BJ (cell line): ENCODE data around the gene RBMS1. TPM values are rescaled to one million over a fixed set of nuclear protein-coding genes. Genes with fewer than 3 reads are reported as not detected.

Experiments used
- CTCF ChIA-PET: fragments of 350-600 bp; formaldehyde crosslinking; extraction: SDS; loops from one replicate; lab custom pipeline; 2021; ENCODE audit warnings: antibody characterized with exemption, inconsistent platforms; lab: Yijun Ruan, JAX
- POLR2A ChIA-PET: fragments of 300-600 bp; sonication (Branson Sonifier 250); formaldehyde crosslinking; extraction: SDS; loops from one replicate; lab custom pipeline; 2021; ENCODE audit warnings: antibody characterized with exemption; lab: Charles Lee
- DNase-seq: peaks from one replicate; pipeline ENCODE4 v3.0.0-alpha.2; 2011; ENCODE audit warnings: low read depth
- H3K27me3 ChIP-seq: 2 replicates; pipeline ENCODE4 v1.6.0; 2011; ENCODE audit warnings: low read length; ENCODE audit not compliant: control insufficient read depth, insufficient read depth
- H3K36me3 ChIP-seq: 2 replicates; pipeline ENCODE4 v1.5.1; 2011; ENCODE audit warnings: low read length; ENCODE audit not compliant: control insufficient read depth, insufficient read depth
- H3K4me3 ChIP-seq: 2 replicates; pipeline ENCODE4 v1.5.1; 2011; ENCODE audit warnings: low read depth, mild to moderate bottlenecking, control low read depth, low read length
- CTCF ChIP-seq: IDR thresholded peaks from 2 replicates; pipeline ENCODE4 v1.5.1; 2011; ENCODE audit warnings: low read depth, mild to moderate bottlenecking, control low read depth, inconsistent platforms, low read length, moderate library complexity; ENCODE audit not compliant: insufficient read depth
- polyA plus RNA-seq: library from polyadenylated mRNA; depleted of rRNA; stranded (reverse); fragments of >200 nt; gene quantifications from 2 replicates; pipeline ENCODE4 v1.2.3, GENCODE V29; 2011

The RBMS1 gene
- polyA plus RNA-seq, 1 experiment = 80.1 TPM

GRCh38 chr2:160534996-160535395 lies 41.4 kb upstream of the RBMS1 start:
- CTCF ChIA-PET = interaction anchor here (0.6 to 1.2 kb wide), 3 partner anchors 11 to 456 kb away, joined by 3 to 4 read pairs (median 4); no protein-coding TSS in a partner anchor
- no peak for DNase-seq
- Histone ChIP-seq H3K4me3 (no peak overlapping the region), H3K36me3 (no peaks in the 10 kb centered on the region), H3K27me3 (no peaks in the 10 kb centered on the region)
- POLR2A ChIA-PET = no interaction called here
- no peak for TF ChIP-seq CTCF

GRCh38 chr2:160534249-160534648 lies 40.6 kb upstream of the RBMS1 start:
- Histone ChIP-seq H3K4me3 (no peak overlapping the region), H3K27me3 (no peaks in the 10 kb centered on the region), H3K36me3 (no peaks in the 10 kb centered on the region)
- no peak for TF ChIP-seq CTCF
- CTCF ChIA-PET = interaction anchor here (0.6 to 1.3 kb wide), 4 partner anchors 10 to 713 kb away, joined by 3 to 4 read pairs (median 4); no protein-coding TSS in a partner anchor
- POLR2A ChIA-PET = no interaction called here
- no peak for DNase-seq

GRCh38 chr2:160533482-160533881 lies 39.9 kb upstream of the RBMS1 start:
- no peak for DNase-seq
- H3K27me3 ChIP-seq = no peaks in the 10 kb centered on the region
- no peak overlapping the region for H3K4me3 ChIP-seq
- ChIA-PET POLR2A (interaction anchor here (0.6 kb wide), 1 partner anchor 13 kb away, joined by 10 read pairs; no protein-coding TSS in a partner anchor), CTCF (interaction anchor here (0.6 to 1.3 kb wide), 2 partner anchors 20 to 712 kb away, joined by 3 to 4 read pairs; no protein-coding TSS in a partner anchor)
- no peak for TF ChIP-seq CTCF
- no peaks in the 10 kb centered on the region for H3K36me3 ChIP-seq

- H3K4me3 ChIP-seq = no peak overlapping the region
- no peaks in the 10 kb centered on the region for H3K36me3 ChIP-seq
- no peak for TF ChIP-seq CTCF
- CTCF ChIA-PET = no interaction called here
- DNase-seq = no peak
- POLR2A ChIA-PET = no interaction called here
- H3K27me3 ChIP-seq = no peaks in the 10 kb centered on the region
Measured at GRCh38 chr2:160532388-160532787, 38.8 kb upstream of the RBMS1 start.

- Histone ChIP-seq H3K27me3 (no peaks in the 10 kb centered on the region), H3K36me3 (no peaks in the 10 kb centered on the region), H3K4me3 (no peak overlapping the region)
- peak; percentile 30 for DNase-seq
- no peak for TF ChIP-seq CTCF
- ChIA-PET CTCF (interaction anchor here (1.0 to 1.1 kb wide), 3 partner anchors 11 to 161 kb away, joined by 3 to 4 read pairs (median 3); no protein-coding TSS in a partner anchor), POLR2A (interaction anchor here (0.6 to 0.8 kb wide), 3 partner anchors 12 to 230 kb away, joined by 3 read pairs; no protein-coding TSS in a partner anchor)
Measured at GRCh38 chr2:160522951-160523710, 29.5 kb upstream of the RBMS1 start.
